NAMALWA (cell line): Measurements from ENCODE around the gene BBS9.

Source experiments
- DNase-seq: peaks from one replicate; pipeline ENCODE4 v3.0.0-alpha.2; 2015; ENCODE audit warnings: low spot score

The BBS9 gene

DNA sequence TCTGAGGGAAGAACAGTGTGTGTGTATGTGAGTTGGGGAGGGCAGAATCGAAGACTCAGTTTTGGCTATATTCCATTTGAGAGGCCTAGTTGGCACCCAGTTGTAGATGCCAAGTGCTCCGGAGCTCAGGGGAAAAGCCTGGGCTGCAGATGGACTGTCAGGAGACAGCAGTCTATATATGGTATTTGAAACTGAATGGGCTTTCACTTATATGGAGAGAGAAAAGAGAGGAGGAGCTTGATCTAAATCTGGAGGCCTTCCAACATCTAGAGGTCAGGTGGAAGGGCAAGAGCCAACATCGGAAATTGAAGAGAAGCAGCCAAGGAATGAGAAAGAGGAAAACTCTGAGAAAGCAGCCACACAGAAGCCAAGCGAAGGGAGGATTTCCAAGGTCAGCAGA lies 425.2 kb downstream of the BBS9 start:
- DNase-seq, result no peak

DNA sequence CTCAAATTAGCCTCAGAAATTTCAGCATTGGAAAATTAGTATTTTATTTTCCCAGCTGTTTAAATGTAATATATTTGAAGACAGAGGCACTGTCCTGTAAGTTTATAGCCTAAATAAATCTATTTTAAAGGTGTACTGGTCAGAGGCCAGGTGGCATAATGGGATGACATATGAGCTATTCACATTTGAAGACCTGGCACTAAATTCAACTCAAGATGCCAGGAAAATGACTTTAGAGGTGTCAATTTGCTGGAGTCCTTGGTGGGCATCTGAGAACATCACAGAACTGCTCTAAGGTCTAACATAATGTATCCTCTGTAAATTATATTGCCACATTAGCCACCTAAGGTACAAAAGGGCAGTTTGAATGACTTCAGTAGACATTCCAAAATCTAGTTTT lies 427.1 kb downstream of the BBS9 start:
- DNase-seq, result no peak

DNA sequence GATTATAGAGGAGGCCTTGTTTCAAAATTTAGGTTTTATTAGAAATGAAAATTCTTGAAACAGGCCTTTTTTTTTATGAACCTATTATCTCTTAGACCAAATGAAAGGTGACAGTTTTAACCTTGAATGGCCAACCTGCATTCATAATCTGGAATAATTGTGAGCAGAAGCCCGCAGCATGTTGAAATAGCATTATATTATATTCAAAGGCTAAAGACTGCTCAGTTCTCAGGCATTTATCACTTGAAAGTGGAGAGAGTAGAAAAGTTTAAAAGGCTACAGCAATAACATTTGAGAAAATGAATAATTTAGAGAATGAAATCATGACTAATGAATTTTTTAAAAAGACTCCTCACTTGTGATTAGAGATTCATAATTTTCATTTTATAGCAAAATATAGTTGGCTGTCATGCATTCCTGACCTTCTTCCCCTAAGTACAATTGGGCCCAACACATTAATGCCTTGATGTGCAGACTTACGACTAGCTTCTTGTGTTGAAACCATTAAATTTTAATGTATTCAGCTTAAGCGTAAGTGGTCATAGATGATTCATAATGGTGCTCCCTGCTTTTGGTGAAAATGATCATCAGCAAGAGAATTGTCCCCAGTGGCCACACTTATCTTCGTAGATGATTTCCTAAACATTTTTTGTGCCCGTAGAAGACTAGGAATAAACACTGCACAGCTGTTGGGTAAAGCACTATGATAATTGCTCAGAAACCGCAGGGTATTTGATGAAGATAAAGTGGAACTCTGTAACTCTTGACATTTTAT lies 429.4 kb downstream of the BBS9 start:
- DNase-seq, result no peak

- no peak for DNase-seq
Measured at GRCh38 chr7:33559324-33559710, 430.0 kb downstream of the BBS9 start.

GRCh38 chr7:33562996-33563395 lies 433.6 kb downstream of the BBS9 start:
- no peak for DNase-seq

DNA sequence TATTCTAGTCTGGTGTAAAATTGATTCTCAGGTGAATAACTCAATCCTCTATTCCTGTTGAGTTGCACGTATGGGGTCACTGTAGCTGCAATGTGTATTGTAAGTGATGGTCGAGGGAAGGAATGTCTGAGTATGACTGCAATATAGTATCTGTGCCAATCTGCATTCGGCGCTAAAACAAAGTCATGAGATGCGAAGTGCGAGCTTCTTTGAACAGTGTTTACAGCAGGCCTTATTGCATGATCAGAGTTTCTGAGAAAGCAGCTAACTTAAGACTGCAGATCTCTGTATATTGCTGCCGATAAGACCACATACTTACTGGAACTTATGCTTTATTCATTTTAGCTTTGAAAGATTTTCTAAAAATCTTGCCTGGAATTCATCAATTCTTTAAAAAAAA lies 434.3 kb downstream of the BBS9 start:
- no peak for DNase-seq

GRCh38 chr7:33578166-33578565 lies 448.8 kb downstream of the BBS9 start:
- no peak for DNase-seq

DNA sequence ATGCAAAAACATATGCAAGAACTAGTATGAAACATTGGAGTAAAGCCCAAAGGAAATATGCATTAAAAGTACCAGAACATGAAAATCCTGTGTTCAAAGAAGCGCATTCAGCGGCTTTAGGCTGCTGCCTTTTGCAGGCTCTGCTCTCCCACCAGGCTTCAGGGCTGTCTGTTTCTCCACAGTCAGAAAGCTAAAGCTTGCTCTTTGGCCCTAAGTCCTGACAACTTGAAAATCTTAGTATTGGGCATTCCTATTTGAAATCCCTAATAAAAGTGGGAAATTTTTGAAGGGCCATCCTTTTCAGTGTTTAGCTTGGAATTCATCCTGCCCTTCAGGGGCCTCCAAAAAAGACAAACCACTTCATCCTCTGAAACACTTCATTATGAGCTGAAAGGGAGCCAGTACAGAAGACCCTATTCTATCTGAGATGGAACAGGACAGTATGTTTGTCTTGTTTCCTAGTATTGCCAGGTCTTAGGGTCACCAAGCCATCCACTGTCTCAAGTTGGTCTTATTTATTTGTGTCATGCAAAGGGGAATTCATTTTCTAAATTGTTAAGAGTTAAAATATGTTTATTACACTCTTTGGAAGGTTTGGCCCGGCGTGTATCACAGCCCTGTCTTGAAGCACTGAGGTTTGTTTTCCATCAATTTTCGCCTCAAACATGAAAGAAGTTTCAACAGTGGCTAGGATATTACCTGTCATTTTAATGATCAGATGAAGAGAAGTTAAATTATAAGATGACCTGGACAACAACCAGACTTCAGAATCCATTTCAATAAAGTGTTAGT lies 449.7 kb downstream of the BBS9 start:
- DNase-seq, result no peak

GRCh38 chr7:33579673-33579960 lies 450.3 kb downstream of the BBS9 start:
- no peak for DNase-seq

- no peak for DNase-seq
Measured at GRCh38 chr7:33581236-33581635, 451.9 kb downstream of the BBS9 start.

GRCh38 chr7:33582104-33582503 lies 452.7 kb downstream of the BBS9 start:
- no peak for DNase-seq

DNA sequence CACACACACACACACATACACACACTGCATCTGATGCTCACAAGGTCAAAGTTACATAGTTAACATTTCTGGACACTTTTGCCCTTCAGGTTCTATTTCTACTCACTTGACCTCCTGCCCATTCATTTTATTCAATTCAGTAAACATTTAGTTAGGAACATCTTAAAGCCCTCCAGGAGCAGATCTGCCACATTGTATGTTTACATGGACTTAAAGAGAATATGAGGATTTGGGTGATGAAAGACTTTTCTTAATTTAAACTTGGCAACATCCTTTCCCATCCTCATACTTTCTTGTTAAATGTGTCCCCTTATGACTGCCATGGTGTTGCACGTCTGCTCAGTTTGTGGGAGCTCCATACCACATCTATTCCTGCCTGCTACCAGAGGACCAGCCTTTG lies 453.2 kb downstream of the BBS9 start:
- DNase-seq, result no peak

GRCh38 chr7:33589911-33590310 lies 460.5 kb downstream of the BBS9 start:
- DNase-seq, result no peak

- DNase-seq, result no peak
Measured at GRCh38 chr7:33590916-33591315, 461.6 kb downstream of the BBS9 start.

GRCh38 chr7:33591490-33591889 lies 462.1 kb downstream of the BBS9 start:
- peak; percentile 11 for DNase-seq

- no peak for DNase-seq
Measured at GRCh38 chr7:33592718-33593117, 463.4 kb downstream of the BBS9 start.

DNA sequence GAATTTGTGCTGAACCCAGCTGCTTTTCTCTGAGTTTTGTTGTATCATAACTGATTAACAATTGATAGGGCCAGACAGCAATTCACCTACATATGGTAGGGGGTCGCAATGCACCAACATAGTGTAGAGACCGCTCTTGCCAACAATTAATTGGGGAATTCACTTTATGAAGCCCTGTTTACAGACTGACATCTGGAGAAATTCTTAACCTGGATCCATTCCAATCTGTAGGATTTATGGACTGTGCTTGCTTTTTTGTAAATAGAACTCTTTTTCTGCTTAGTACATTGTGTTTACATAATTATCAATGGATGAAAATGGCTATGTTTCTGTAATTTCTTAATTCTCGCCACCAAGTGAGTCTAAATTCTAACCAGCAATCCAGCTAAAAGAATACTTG lies 464.2 kb downstream of the BBS9 start:
- no peak for DNase-seq

- DNase-seq, result no peak
Measured at GRCh38 chr7:33596686-33597085, 467.3 kb downstream of the BBS9 start.

DNA sequence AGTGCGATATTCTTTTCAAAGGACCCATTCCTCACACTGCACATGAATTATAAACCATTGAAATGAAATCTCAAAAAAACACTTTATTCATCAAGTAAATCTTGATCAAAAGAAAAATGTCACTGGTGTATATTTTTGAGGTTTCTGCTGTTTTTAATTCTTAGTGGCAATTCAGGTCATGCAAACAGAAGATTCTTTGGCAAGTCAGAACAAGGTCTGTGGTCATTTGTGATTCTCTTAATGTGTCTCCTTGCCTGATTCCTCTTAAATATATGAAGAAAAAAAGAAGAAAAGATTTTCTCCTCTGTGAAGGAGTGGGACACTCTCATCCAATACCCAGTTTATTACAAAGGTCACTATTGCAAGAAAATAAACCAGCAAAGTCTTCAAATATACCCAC lies 467.8 kb downstream of the BBS9 start:
- no peak for DNase-seq

DNA sequence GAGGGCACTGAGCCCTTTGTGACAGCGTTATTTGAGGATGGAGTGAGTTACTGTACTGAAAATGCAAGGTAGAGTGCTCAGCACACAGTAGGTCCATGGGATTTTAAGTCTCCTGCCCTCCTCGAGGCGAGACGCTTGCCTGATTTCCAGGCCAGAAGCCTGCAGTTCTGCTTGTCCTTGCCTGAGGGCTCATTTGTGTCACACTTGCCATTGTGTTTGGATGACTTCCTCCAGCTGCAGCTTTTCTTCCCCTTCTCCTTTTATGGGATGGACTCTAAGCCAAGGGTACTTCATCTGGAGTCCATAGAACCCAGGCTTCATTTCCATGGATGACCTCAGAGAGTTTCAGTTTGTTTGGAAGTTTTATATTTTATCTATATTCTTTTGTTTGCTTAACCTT lies 471.7 kb downstream of the BBS9 start:
- DNase-seq, result no peak

DNA sequence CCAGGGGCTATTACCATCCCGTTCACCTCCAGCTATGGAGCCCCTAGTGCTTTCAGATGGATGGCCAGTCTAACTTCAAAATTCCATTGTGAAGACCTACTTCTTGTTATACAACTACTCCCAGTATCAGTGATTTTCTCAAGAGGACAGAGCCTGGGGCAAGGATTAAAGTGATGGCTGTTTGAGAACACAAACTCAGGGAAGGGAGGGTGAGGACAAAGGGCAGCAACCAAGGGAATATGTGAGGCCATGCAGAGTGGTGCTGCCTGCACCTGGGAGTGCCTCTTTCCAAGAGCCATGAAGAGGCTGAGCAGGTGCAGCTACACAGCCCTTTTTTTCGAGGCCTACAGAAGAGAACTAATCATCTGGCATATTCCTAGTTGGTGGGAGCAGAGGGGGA lies 472.5 kb downstream of the BBS9 start:
- no peak for DNase-seq

GRCh38 chr7:33604056-33604455 lies 474.7 kb downstream of the BBS9 start:
- no peak for DNase-seq

GRCh38 chr7:33610918-33611317 lies 481.6 kb downstream of the BBS9 start:
- no peak for DNase-seq

DNA sequence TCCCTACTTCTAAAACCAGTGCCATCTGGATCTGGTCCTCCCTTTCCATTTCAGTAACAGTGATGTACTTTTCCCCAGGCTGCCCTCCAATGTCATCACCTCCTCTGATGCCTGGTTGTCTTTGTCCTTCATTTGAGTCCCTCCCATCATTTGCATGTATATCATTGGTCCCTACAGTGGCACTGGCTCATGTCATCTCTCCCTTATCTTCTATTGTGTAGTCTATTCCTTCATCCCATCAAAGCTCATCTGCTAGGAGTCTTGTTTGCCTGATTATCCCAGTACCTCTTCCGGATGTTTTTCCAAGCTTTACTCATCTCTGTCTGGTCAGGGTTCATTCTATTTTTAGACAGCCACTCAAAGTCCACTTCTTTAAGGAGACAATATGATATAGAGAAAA lies 483.1 kb downstream of the BBS9 start:
- DNase-seq, result no peak
